PFSK-1 (cell line): ENCODE results near the gene TRDN.

Source experiments
- FOXP2 ChIP-seq: optimal IDR thresholded peaks from 2 replicates; pipeline ENCODE3; 2011; ENCODE audit warnings: borderline replicate concordance, control low read depth, inconsistent platforms; ENCODE audit not compliant: insufficient read depth; ENCODE audit errors: extremely low read length, extremely low read depth
- POLR2AphosphoS5 ChIP-seq: IDR thresholded peaks from 2 replicates; pipeline ENCODE4 v1.6.1; 2012; ENCODE audit warnings: low read depth, mild to moderate bottlenecking, control low read depth, low read length, moderate library complexity
- REST ChIP-seq, 2 experiments: IDR thresholded peaks; 2 replicates each; pipeline versions ENCODE4 v1.6.1 to v1.8.0; 2011 to 2012; ENCODE audit warnings: low read depth in 2 of 2, low read length in 2 of 2, control low read depth in 1 of 2, inconsistent platforms in 1 of 2, mild to moderate bottlenecking in 1 of 2, moderate library complexity in 1 of 2; ENCODE audit not compliant: insufficient read depth in 1 of 2
- SIN3A ChIP-seq: IDR thresholded peaks from 2 replicates; pipeline ENCODE4 v1.6.1; 2012; ENCODE audit warnings: mild to moderate bottlenecking, low read length, moderate library complexity, borderline replicate concordance; ENCODE audit not compliant: insufficient read depth
- TAF1 ChIP-seq: IDR thresholded peaks from 2 replicates; pipeline ENCODE4 v1.6.1; 2012; ENCODE audit warnings: low read length, control low read depth, borderline replicate concordance; ENCODE audit not compliant: insufficient read depth

GRCh38 chr6:123589317-123589716, 47.4 kb downstream of the TRDN start:
- TF ChIP-seq TAF1 (no peak), SIN3A (no peak), POLR2AphosphoS5 (no peak), REST (IDR thresholded peaks at IDR 0.05; ENCODE audit: insufficient read depth in 1 of 2, low read depth in 2 of 2, low read length in 2 of 2) (no peak), FOXP2 (no peak)
